ENCODE results near the gene PHF24.
A peak's percentile ranks its signal among the peaks of the same experiment; 100 is the strongest.
"Not testable (repeated sequence)": the region's sequence is repeated elsewhere in the genome, so short reads cannot be mapped to it uniquely, and the experiment has no call there.

Gene PHF24

GRCh38 chr9:34957492-34958410 is at the start of gene PHF24:
TSS of gene PHF24 (plus strand) at chr9:34958285. CDS start at chr9:34971299, 13,014 bp downstream.
- FAIRE-seq, result no peak
- no peak for DNase-seq (ENCODE audit: insufficient read length, low spot score)

- FAIRE-seq (no peak), DNase-seq (ENCODE audit: insufficient read length, low spot score) (no peak)
Observed at GRCh38 chr9:34927061-34927460, 31.0 kb upstream of the PHF24 start.

GRCh38 chr9:34928921-34929320 is 29.2 kb upstream of the PHF24 start:
- FAIRE-seq (no peak), DNase-seq (ENCODE audit: insufficient read length, low spot score) (no peak)

DNA sequence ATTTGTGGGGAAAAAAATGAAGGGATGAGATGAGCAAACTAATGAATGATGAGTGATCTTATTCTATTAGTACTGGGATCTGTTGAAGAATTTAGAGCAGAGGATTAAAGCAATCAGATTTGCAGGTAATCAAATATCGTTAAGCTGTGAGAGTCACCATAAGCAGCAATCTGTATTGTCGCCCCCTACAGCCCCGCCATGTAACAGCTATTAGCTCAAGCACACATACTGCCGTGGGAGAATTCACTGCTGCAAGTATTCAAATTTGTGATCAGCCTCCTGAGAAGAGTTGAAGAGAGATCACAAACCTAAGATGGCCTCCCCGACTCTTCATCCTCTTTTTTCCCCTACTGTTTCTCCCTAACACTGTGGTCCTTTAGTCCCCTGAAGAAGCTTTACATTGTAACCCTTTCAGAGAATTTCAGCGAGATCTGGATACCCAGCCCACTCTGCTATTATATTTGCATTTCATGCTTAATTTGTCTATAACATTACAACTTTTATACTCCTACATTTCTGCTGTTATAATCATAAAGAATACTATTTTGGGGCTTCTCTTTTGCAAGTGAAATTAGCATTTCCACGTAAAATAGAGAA is 28.5 kb upstream of the PHF24 start:
- DNase-seq (ENCODE audit: insufficient read length, low spot score) (peak; percentile 3), FAIRE-seq (no peak)

DNA sequence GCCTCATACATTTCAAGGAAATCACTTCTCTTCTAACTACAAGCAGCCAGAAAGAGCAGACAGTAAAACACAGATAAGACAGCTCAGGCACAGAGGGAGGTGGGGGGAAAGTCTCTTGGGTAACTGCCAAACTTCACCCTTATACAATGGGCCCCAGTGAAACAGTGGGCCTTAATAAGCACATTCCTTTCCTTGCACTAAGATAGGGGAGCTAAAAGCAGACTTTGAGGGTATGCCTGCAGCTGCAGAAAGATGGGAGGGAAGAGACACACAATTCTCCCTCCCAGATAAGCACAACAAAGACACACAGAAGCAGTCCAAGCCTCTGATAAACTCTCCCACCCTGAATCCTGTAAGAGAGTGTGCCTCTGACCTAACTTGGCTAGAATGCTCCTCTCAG is 18.1 kb upstream of the PHF24 start:
- DNase-seq (ENCODE audit: insufficient read length, low spot score); FAIRE-seq: not testable (repeated sequence)

DNA sequence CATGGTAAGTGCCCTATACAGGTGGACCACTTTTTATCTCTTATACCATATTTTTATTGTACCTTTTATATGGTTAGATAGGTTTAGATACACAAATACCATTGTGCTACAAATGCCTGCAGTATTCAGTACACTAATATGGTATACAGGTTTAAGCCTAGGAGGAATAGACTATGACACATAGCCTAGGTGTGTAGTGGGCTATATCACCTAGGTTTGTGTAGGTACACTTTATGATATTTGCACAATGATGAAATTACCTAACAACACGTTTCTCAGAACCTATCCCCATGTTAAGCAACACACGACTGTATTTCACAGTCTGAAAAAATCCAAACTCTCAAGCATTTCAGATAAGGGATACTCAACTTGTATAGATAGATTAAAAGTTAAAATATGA is 9.6 kb upstream of the PHF24 start:
- no peak for DNase-seq (ENCODE audit: insufficient read length, low spot score)
- FAIRE-seq, result no peak

DNA sequence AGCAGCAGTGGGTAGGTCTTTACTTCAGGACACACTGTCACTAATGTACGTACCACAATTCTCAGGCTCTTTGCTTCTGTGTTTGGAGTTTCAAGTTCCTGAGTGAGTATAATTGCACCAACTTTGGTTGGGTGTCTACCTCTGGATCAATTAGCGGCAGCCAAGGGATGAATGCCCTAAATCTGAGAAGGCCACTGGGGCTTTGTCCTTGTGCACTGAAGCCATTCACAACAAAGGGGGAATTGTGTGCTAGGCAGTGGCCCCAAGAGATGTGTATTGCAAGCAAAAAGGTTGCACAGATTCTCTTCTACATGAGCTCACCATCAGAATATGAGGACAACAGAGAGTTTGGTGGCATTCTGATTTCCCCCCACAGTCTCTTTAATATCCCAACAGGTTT is 3.9 kb upstream of the PHF24 start:
- DNase-seq (ENCODE audit: insufficient read length, low spot score), result no peak
- no peak for FAIRE-seq

DNA sequence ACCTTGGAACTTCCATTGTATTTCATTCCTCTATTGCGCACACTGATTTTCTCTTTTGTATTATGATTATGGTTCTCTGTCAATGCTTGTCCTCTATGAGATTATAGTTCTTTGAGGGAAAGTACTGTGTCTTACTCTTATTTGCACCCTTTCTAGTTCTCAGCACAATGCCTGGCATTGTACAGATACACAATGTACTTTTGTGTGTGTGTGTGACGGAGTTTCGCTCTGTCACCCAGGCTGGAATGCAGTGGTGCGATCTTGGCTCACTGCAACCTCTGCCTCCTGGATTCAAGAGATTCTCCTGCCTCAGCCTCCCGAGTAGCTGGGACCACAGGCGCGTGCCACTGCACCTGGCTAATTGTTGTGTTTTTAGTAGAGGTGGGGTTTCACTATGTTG is 2.0 kb upstream of the PHF24 start:
- not testable (repeated sequence) for DNase-seq (ENCODE audit: insufficient read length, low spot score); FAIRE-seq

- FAIRE-seq, result no peak
- no peak for DNase-seq (ENCODE audit: insufficient read length, low spot score)
Observed at GRCh38 chr9:34956648-34957047, 1.4 kb upstream of the PHF24 start.

DNA sequence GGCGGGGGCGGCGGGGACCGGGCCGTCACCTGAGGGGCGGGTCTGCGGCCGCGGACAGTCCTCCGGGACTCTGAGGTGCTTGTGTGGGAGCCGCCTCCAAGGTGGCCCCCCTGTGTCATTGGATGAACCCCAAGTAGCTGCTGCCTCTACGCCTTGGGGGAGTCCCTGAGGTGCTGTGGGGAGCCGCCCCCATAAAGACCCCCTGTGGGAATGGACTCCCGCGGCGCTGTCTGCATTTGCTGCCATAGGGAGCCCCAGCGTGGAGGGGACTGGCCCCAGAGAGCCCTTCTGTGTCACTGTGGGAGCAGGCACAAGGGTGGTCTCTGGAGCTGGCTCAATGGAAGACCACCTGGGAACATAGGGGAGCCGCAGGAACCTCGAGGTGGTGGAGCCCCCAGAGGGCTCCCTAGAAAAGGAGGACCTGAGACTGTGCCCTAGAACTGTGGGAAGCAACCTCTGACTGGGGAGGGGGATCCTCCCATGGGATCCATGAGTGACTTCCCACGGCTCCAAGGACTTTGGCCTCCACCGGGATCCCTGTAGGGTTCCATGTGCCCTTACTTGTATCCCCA is 412 bp downstream of the PHF24 start:
- DNase-seq (ENCODE audit: insufficient read length, low spot score), result no peak
- no peak for FAIRE-seq

DNA sequence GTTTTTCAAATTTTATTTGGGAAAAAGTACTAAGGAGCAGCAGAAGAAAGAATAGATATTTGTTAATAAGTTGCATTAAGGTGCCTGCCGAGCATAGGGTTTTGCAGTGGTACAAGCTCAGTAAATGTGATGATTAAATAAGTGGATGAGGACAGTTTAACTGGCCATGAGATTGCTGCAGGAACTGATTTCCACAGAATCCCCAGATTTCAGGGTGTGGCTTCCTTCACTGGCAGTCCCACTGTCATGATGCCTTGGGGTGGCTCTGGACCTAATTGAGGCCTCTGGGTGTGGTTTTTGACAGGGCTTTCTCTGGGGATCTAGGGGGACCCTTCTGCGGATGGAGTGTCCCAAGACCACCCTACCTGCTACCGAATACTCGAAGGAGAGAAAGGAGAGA is 1.4 kb downstream of the PHF24 start:
- no peak for FAIRE-seq
- no peak for DNase-seq (ENCODE audit: insufficient read length, low spot score)

DNA sequence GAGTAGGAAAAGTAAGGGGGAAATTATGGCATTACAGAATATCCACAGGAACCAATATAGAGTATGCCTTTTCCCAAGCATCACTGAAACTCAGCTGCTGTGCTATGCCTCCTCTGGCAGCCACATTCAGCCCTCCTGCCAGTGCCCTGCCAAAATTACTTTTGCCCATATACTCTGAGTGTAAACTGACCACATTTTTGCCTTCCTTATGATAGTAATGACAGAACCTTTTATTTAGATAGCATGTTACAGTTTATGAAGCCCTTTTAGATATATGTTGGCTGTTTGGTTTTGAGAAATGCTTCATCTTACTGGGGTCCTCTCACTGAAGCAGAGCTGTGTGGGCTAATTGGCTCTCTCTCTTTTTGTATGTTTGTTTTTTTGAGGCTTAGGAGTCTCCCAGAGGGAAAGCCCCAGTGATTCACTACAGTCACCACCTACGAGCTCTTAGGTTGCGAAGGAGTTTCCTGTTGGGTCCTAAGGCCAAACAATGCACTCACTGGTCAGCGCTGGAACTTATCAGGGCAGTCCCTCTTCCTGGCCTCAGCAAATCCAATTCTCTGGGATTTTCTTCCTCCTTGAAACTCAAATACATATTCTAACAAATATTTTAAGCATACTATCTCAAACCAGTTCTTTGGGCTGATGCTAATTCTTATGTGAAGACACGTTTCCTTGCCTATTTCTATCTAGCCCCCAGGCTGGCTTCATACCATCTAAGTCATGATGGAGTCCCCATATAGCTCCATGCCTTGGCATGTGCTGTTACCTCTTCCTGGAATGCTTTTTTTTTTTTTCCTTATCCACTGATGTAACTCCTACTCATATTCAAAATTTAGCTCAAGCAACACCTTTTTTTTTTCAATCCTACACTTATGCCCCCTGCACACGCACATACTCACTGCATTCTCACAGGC is 3.7 kb downstream of the PHF24 start:
- no peak for FAIRE-seq
- no peak for DNase-seq (ENCODE audit: insufficient read length, low spot score)

GRCh38 chr9:34962546-34962945 is 4.5 kb downstream of the PHF24 start:
- no peak for FAIRE-seq

GRCh38 chr9:34963552-34963951 is 5.5 kb downstream of the PHF24 start:
- no peak for DNase-seq (ENCODE audit: insufficient read length, low spot score)
- no peak for FAIRE-seq

More at GRCh38 chr9:34962546-34962945, 4.5 kb downstream of the PHF24 start:
- no peak for DNase-seq (ENCODE audit: insufficient read length, low spot score)

DNA sequence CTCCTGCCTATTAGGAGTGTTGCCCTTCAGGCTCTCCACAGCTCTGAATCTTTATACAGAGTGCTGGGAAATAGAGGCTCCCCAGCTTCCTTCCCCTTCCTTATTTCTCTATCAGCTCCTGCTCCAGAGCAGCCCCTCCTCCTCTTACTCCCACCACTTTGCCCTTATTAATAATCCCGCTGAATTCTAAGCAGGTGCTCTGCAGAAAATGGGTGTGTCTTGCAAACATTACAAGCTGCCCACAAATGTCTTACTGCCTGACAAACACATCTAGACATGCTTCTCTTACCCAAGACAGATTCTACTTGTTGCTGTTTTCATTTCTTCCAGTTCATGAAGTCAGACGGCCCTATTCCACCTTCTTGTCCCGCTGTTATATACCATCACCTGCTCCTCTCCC is 6.4 kb downstream of the PHF24 start:
- FAIRE-seq (no peak), DNase-seq (ENCODE audit: insufficient read length, low spot score) (no peak)

DNA sequence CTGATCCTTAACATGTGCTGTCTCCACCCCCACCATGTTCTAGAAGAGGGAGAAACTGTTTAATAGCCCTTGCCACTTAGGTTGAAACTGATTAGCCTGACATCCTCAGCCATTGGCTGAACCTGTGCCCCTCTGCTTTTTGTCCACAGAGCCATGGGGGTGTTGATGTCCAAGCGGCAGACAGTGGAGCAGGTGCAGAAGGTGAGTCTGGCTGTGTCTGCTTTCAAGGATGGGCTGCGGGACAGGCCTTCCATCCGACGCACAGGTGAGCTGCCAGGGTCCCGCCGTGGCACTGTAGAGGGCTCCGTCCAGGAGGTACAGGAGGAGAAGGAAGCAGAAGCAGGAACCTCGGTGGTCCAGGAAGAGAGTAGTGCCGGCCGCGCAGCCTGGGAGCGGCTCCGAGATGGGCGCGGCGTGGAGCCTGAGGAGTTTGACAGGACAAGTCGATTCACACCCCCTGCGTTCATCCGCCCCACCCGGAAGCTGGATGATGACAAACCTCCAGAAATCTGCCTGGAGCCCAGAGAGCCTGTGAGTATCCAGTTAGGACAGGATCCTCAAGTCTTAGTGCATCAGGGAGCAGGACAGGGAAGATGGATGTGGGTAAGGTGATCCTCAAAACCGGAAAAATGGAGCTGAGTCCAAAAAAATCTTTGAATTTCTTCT is 13.2 kb downstream of the PHF24 start:
- FAIRE-seq (no peak), DNase-seq (ENCODE audit: insufficient read length, low spot score) (no peak)

- DNase-seq (ENCODE audit: insufficient read length, low spot score) (no peak), FAIRE-seq (no peak)
Observed at GRCh38 chr9:34974664-34975063, 16.6 kb downstream of the PHF24 start.

- DNase-seq (ENCODE audit: insufficient read length, low spot score), result no peak
- no peak for FAIRE-seq
Observed at GRCh38 chr9:34976441-34976840, 18.4 kb downstream of the PHF24 start.

DNA sequence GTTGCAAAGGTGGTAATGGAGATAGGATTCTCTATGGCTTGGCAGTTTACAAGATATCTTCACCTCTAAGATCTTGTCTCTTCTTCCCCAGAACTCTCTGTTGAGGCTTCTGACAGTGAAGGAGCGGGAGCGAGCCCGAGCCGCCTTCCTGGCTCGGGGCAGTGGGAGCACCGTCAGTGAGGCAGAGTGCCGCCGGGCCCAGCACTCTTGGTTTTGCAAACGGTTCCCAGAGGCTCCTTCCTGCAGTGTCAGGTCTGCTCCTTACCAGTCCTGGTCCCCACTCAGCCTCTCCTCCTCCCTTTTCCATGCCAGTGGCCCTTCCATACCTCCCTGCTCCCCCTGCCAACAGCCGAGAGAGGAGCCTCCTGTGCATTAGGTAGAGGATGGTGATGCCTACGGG is 18.9 kb downstream of the PHF24 start:
- no peak for FAIRE-seq
- DNase-seq (ENCODE audit: insufficient read length, low spot score), result no peak

- DNase-seq (ENCODE audit: insufficient read length, low spot score) (no peak), FAIRE-seq (no peak)
Observed at GRCh38 chr9:34980181-34980761, 22.2 kb downstream of the PHF24 start.

Data from HTR-8/SVneo (cell line).